NT2/D1 (cell line): ENCODE data around the gene PRPF39.

ENCODE experiments used
- SUZ12 ChIP-seq: IDR thresholded peaks from 2 replicates; pipeline ENCODE4 v1.6.1; 2011; ENCODE audit not compliant: insufficient read length, insufficient read depth; ENCODE audit errors: extremely low read depth
- YY1 ChIP-seq: IDR thresholded peaks from 2 replicates; pipeline ENCODE4 v1.6.1; 2011; ENCODE audit not compliant: insufficient read length, insufficient read depth
- ZNF274 ChIP-seq: IDR thresholded peaks from 2 replicates; pipeline ENCODE4 v1.6.1; 2011; ENCODE audit warnings: mild to moderate bottlenecking, low read depth, low read length

GRCh38 chr14:45112896-45113781, 29.2 kb downstream of the PRPF39 start:
- TF ChIP-seq ZNF274 (no peak), SUZ12 (no peak), YY1 (no peak)
